HTR-8/SVneo (cell line): Measurements from ENCODE around the gene SRGAP1.
A peak's percentile ranks its signal among the peaks of the same experiment; 100 is the strongest.

ENCODE experiments used
- DNase-seq: peaks from one replicate; pipeline ENCODE4 v3.0.0; 2011; ENCODE audit warnings: low spot score, mixed read lengths; ENCODE audit not compliant: insufficient read length
- FAIRE-seq: peaks from 2 replicates; lab custom pipeline; 2011; peaks lifted over from hg19 to GRCh38; lab: Jason Lieb, UNC

Gene SRGAP1

GRCh38 chr12:63898764-63899337 lies 54.4 kb downstream of the SRGAP1 start:
- FAIRE-seq (no peak), DNase-seq (no peak)

GRCh38 chr12:63899396-63899795 lies 54.9 kb downstream of the SRGAP1 start:
- FAIRE-seq = no peak

GRCh38 chr12:63900922-63901793 lies 56.7 kb downstream of the SRGAP1 start:
- FAIRE-seq (no peak), DNase-seq (no peak)

More at GRCh38 chr12:63899396-63899795, 54.9 kb downstream of the SRGAP1 start:
- DNase-seq = no peak

GRCh38 chr12:63904653-63905052 lies 60.2 kb downstream of the SRGAP1 start:
- FAIRE-seq (no peak), DNase-seq (no peak)

GRCh38 chr12:63905544-63905943 lies 61.0 kb downstream of the SRGAP1 start:
- DNase-seq = peak; percentile 36
- FAIRE-seq = no peak

- FAIRE-seq = no peak
- DNase-seq = no peak
Measured at GRCh38 chr12:63906876-63907275, 62.4 kb downstream of the SRGAP1 start.

GRCh38 chr12:63907561-63907960 lies 63.1 kb downstream of the SRGAP1 start:
- DNase-seq (no peak), FAIRE-seq (no peak)

GRCh38 chr12:63909746-63910145 lies 65.2 kb downstream of the SRGAP1 start:
- FAIRE-seq = no peak

GRCh38 chr12:63911341-63911740 lies 66.8 kb downstream of the SRGAP1 start:
- DNase-seq = no peak
- FAIRE-seq = no peak

More at GRCh38 chr12:63909746-63910145, 65.2 kb downstream of the SRGAP1 start:
- no peak for DNase-seq

GRCh38 chr12:63912651-63913050 lies 68.2 kb downstream of the SRGAP1 start:
- FAIRE-seq (no peak), DNase-seq (no peak)

- FAIRE-seq (no peak), DNase-seq (no peak)
Measured at GRCh38 chr12:63913929-63914328, 69.4 kb downstream of the SRGAP1 start.

- no peak for FAIRE-seq
- DNase-seq = peak; percentile 40
Measured at GRCh38 chr12:63915105-63915800, 70.8 kb downstream of the SRGAP1 start.

GRCh38 chr12:63916561-63917476 lies 72.3 kb downstream of the SRGAP1 start:
- DNase-seq (no peak), FAIRE-seq (no peak)

- FAIRE-seq (no peak), DNase-seq (no peak)
Measured at GRCh38 chr12:63917477-63917862, 73.0 kb downstream of the SRGAP1 start.

- peak; percentile 43 for DNase-seq
- FAIRE-seq = peak; percentile 55
Measured at GRCh38 chr12:63917864-63918799, 73.6 kb downstream of the SRGAP1 start.

- FAIRE-seq (no peak), DNase-seq (peak; percentile 53)
Measured at GRCh38 chr12:63918800-63919300, 74.3 kb downstream of the SRGAP1 start.

GRCh38 chr12:63919756-63920155 lies 75.3 kb downstream of the SRGAP1 start:
- FAIRE-seq (no peak), DNase-seq (no peak)

GRCh38 chr12:63921157-63921556 lies 76.7 kb downstream of the SRGAP1 start:
- FAIRE-seq (no peak), DNase-seq (no peak)

GRCh38 chr12:63922474-63922873 lies 78.0 kb downstream of the SRGAP1 start:
- DNase-seq (no peak), FAIRE-seq (peak; percentile 49)
